Stimulated activated CD4-positive, alpha-beta T cell treated with anti-CD3 and anti-CD28 coated beads, Interleukin-15, amount 100 ng/mL, for 1 hour (primary cell): ENCODE data around the gene FYN.
A peak's percentile ranks its signal among the peaks of the same experiment; 100 is the strongest.
"Not testable (repeated sequence)": the region's sequence is repeated elsewhere in the genome, so short reads cannot be mapped to it uniquely, and the experiment has no call there.

ENCODE experiments used
- DNase-seq, 2 donors: peaks; one replicate each; pipeline ENCODE4 v3.0.0-alpha.2; 2020; ENCODE audit warnings: low read depth in 1 of 2, low spot score in 1 of 2

FYN gene

DNA sequence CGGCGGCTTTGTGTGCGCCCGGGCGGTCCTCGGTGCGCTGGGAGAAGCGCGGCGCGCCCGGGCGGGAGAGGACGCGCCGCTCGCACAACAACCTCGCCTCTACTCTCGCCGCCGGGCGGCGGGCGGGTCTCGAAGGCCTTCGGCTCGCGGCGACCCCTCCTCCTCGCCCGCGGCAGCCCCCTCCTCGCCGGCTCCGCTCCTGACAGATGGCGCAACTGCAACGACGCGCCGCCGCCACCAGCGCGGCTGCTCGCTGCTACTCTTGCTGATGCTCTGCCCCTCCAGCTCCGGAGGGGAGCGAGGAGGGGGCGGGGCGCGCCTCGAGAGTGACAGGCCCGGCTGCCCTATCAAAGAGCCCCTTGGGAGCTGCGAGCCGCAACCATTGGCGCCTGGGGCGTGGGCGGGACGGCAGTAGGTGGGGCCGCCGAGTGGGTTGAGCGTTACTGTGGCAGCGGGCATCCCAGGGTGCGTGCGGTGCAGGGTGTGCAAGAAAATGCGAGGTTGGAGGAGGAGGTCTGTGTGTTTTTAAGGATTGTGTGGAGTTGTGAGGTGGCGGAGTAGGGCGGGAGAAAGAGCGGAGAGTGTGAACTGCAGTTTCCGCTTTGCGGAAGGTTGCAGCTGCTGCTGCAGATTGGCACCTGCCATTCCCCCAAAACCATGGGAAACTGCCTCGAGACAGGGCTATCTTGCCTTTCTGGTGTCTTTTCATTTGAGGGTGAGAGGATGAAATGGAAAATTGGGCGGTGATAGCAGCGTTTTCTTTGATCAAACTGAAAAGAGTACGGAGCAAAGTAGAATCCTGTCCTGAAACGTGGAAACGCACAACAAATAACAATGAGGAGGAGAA, at the start of gene FYN:
Gene FYN (minus strand): TSS at position 275 of the 847 bp plus-strand sequence. CDS start 153,401 bp downstream, outside the sequence.
- peak; percentile 98 to 99 for DNase-seq

DNA sequence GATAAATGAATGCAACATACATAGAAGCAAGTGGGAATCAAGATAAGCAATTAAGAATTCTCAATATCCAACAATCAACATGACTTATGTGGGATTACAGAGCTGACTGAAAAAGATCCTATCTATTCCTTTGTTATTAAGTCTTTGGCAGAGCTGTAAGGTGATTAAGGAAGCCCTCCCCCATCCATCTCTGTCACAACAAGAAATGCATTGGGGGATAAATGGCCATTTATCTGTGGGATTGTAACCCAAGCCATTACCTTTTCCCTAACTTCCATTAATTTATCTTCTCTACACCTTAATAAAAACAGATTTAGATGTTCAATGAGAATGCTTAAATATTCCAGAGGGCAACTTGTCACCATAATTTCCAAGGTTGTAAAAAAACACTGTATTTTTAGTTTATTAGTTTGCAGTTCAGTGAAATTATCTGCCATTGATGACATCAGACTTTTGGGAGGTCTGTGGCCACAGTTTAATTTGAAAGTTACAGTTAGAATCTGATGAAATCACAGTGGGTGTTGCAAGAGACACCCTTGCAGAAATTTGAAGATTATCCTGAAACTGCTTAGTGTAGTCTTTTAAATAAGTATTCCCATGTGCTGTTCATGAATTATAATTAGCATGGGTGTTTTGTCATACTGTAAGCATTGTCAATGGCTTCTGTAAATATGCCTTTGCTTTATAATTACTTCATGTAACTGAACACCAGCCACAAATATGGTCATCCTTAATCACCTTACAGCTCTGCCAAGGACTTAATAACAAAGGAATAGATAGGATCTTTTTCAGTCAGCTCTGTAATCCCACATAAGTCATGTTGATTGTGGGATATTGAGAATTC, 49.4 kb upstream of the FYN start:
- DNase-seq = no peak

GRCh38 chr6:111921103-111921502, 47.9 kb upstream of the FYN start:
- DNase-seq = no peak

DNA sequence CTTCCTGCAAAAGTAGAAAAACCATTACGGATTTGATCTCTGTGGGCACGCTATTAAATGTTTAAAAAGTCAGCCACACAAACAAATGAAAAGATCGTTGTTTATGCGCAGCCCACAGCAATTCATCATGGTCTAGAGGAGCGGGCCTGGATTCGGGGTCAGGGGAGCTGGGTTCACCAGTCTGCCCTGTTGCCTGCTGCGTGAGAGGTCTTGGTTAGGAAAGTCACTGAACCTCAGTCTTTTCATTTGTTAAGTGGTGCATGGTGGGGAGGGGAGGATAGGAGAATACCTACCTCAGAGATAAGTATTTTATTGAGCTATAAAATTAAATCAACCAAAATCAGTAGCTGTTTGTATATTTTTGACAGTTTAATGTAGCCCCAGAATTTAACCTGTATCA, 47.3 kb upstream of the FYN start:
- no peak for DNase-seq

DNA sequence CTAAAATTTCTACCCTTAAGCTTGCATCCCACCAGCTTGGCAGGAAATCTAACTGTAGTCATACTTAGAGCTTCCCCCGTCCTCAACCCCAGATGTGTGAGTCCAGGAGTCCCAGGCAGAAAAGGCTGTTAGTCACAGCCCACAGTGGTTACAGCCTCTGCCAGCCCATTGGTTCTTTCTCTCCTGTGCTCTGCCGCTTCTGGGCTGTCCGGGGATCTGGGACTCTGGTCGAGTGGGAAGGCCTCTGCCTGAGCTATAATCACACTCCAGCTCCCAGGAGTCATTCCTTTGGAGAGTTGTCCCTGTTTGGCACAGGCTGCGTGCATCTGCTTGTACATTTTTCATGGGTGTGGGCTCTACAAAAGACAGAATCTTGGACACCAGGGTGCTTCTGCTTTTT, 45.6 kb upstream of the FYN start:
- no peak for DNase-seq

DNA sequence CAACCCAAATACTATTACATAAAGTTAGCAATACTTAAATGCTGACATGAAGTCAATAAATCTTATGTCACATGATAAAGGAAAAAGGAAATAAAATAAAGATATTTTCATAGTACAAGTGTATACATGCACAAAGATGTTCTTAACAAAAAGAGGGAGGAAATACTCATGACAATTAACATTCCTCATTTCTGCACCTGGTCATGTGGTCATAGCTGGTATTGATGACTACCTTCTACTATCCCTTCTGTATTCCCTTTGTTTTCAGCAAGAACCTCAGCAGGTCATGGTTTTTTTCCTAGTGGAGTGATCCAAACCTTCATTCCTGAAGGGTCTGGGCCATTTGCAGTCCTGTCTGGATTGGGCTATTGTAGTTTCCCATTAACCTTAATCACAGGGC, 43.5 kb upstream of the FYN start:
- DNase-seq = no peak

GRCh38 chr6:111914617-111915016, 41.4 kb upstream of the FYN start:
- DNase-seq = no peak

GRCh38 chr6:111912904-111913303, 39.7 kb upstream of the FYN start:
- no peak for DNase-seq

DNA sequence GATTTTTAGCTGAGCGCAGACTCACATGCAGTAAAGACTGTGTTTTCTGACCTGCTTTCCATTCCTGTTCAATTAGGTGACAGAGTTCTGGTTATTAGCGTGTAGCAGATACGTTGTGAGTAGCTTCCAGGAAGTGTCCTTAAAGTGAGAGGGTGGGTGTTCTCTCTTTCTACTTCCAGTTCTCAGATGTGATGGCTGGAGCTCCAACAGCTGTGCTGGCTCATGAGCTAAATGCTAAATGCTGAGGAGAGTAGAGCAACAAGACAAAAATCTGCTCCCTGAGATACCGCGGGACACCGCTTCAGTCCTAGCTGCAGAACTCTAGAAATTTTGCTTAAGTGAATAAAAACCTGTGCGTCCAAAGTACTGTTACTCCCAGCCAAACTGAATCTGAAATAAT, 38.2 kb upstream of the FYN start:
- DNase-seq = no peak

- no peak for DNase-seq
Observed at GRCh38 chr6:111909238-111909637, 36.0 kb upstream of the FYN start.

- not testable (repeated sequence) for DNase-seq
Observed at GRCh38 chr6:111908365-111908764, 35.1 kb upstream of the FYN start.

- DNase-seq = no peak
Observed at GRCh38 chr6:111900735-111901134, 27.5 kb upstream of the FYN start.

GRCh38 chr6:111899531-111899930, 26.3 kb upstream of the FYN start:
- no peak for DNase-seq

- DNase-seq = no peak
Observed at GRCh38 chr6:111898452-111898851, 25.2 kb upstream of the FYN start.

- no peak for DNase-seq
Observed at GRCh38 chr6:111894951-111895350, 21.7 kb upstream of the FYN start.

DNA sequence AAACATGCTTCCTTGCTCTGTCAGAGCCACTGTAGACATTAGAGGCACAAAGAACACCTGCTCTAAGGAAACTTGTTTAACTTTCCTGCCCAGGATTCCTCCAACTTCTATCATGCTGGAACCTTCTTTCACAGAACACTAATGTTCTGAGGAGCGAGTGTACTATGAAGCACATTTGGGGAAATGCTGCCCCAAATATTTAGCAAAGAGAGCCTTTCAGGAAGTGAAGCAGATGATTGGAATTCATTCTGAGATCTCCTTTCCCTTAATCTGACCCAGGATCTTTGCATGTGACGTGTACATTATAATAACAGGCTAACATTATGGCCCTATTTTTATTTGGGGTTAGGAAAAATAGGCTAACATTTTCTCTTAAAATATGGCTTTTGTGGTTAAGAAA, 21.0 kb upstream of the FYN start:
- no peak for DNase-seq

DNA sequence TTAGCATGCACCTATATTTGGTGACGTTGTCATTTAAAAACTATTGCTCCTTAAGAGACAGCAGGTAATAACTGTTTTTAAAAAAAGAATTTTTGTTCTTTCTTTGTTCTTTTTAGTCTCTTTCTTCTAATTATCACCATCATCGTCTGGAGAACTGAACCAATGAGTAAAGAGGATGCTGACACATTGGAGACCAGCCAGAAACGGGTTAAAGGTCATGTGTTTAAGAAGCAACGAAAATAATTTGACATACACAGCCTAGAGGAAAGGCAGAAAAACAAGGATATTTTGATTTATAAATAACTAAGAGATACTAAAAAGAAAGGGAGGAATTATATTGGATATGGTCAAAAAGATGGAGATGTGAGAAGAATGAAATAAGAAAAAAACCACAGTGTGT, 19.2 kb upstream of the FYN start:
- DNase-seq = no peak

DNA sequence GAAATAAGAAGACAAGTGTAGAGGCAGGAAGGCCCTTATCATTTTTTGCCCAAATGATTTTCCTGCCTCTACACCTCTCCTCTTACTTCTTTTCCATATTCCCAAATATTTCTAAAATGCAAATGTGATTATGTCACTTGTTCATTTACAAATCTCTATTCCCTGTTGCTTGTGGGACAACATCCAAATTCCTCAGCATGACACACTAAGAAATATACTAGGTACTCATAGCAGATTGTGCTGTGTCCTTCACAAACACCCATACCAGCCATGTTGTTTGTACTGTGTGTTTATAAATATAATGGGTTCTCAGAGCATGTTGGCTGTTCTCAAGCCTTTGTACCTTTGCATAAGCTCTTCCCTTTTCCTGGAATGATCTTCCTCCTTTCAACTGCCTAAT, 17.7 kb upstream of the FYN start:
- no peak for DNase-seq

- DNase-seq = no peak
Observed at GRCh38 chr6:111888928-111889695, 15.9 kb upstream of the FYN start.

DNA sequence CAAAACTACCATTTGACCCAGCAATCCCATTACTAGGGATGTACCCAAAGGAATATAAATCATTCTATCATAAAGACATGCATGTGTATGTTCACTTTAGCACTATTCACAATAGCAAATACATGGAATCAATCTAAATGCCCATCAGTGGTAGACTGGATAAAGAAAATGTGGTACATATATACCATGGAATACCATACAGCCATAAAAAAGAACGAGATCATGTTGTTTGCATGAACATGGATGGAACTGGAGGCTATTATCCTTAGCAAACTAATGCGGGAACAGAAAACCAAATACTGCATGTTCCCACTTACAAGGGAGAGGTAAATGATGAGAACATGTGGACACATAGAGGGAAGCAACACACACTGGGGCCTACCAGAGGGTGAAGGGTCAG, 13.5 kb upstream of the FYN start:
- not testable (repeated sequence) for DNase-seq

DNA sequence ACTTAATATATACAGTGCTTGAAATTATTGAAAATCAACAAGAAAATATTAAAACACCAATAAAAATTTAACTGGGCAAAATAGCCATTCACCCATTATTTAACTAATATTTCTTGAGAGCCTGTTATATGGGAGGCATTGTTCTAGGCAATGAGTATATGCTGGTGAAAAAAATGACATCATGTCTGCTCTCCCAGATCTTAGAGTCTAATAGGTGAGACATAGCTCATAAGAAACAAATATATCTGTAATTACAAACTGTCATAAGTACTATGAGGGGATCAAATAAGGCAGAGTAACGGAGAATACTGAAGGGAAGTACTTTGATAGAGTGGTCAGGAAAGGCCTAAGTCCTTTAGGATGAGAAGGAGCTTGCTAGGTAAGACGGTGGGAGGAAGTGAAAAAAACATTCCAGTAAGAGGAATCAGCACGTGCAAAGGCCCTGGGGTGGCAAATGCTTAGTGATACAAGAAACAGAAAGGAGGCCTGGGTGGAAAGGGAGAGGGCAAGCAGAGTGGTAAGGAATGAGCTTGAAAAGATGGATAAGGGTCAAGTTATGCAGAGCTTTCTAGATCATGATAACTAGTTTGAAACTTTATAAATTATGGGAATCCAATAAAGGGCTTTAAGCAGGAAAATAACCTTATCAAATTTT, 12.2 kb upstream of the FYN start:
- no peak for DNase-seq
